HG03521 (cell line): ENCODE measurements around the gene NT5C2.
"Not testable (repeated sequence)": the region's sequence is repeated elsewhere in the genome, so short reads cannot be mapped to it uniquely, and the experiment has no call there.

Experiments used
- ATAC-seq: cut with Tn5 transposase; IDR thresholded peaks from one replicate; pipeline ENCODE4 v1.9.1; 2021; ENCODE audit warnings: mild to moderate bottlenecking, moderate library complexity; ENCODE audit not compliant: unreplicated experiment

The NT5C2 gene

GRCh38 chr10:103193107-103193819, at the start of gene NT5C2:
TSS of gene NT5C2 (minus strand) at chr10:103193272. CDS start at chr10:103174958, 18,314 bp downstream.
- peak; percentile 75 for ATAC-seq

GRCh38 chr10:103241262-103242011, 48.4 kb upstream of the NT5C2 start:
- ATAC-seq = no peak

- ATAC-seq = no peak
Observed at GRCh38 chr10:103238506-103239252, 45.6 kb upstream of the NT5C2 start.

GRCh38 chr10:103235775-103236174, 42.7 kb upstream of the NT5C2 start:
- no peak for ATAC-seq

- ATAC-seq = no peak
Observed at GRCh38 chr10:103232772-103233488, 39.9 kb upstream of the NT5C2 start.

GRCh38 chr10:103232131-103232673, 39.1 kb upstream of the NT5C2 start:
- ATAC-seq = no peak

- no peak for ATAC-seq
Observed at GRCh38 chr10:103231047-103231551, 38.0 kb upstream of the NT5C2 start.

GRCh38 chr10:103227416-103227815, 34.3 kb upstream of the NT5C2 start:
- no peak for ATAC-seq

GRCh38 chr10:103225939-103226338, 32.9 kb upstream of the NT5C2 start:
- ATAC-seq = no peak

- ATAC-seq = not testable (repeated sequence)
Observed at GRCh38 chr10:103224721-103225120, 31.6 kb upstream of the NT5C2 start.

- no peak for ATAC-seq
Observed at GRCh38 chr10:103224133-103224532, 31.1 kb upstream of the NT5C2 start.

GRCh38 chr10:103216362-103216761, 23.3 kb upstream of the NT5C2 start:
- not testable (repeated sequence) for ATAC-seq

- no peak for ATAC-seq
Observed at GRCh38 chr10:103215601-103216000, 22.5 kb upstream of the NT5C2 start.

GRCh38 chr10:103210262-103210661, 17.2 kb upstream of the NT5C2 start:
- ATAC-seq = not testable (repeated sequence)

- not testable (repeated sequence) for ATAC-seq
Observed at GRCh38 chr10:103207643-103208042, 14.6 kb upstream of the NT5C2 start.

GRCh38 chr10:103207141-103207540, 14.1 kb upstream of the NT5C2 start:
- ATAC-seq = no peak

GRCh38 chr10:103206715-103207114, 13.6 kb upstream of the NT5C2 start:
- not testable (repeated sequence) for ATAC-seq

- not testable (repeated sequence) for ATAC-seq
Observed at GRCh38 chr10:103205401-103205800, 12.3 kb upstream of the NT5C2 start.

- no peak for ATAC-seq
Observed at GRCh38 chr10:103204353-103205255, 11.5 kb upstream of the NT5C2 start.
